Kidney (tissue), 14 donors: Measurements from ENCODE around the gene AKAP8. TPM values are rescaled to one million over a fixed set of nuclear protein-coding genes. Genes with fewer than 3 reads are reported as not detected.

Experiments
- DNase-seq, 5 donors: peaks; one replicate each; pipeline ENCODE4 v3.0.0-alpha.2; 2013 to 2020
- FAIRE-seq: peaks from 2 replicates; lab custom pipeline; 2012; peaks lifted over from hg19 to GRCh38; lab: Jason Lieb, UNC
- H3K27ac ChIP-seq, 2 donors: one replicate each; pipeline ENCODE4 v1.7.0; 2013; ENCODE audit warnings: low read depth in 2 of 2, low read length in 2 of 2, inconsistent platforms in 1 of 2
- H3K27me3 ChIP-seq: one replicate; pipeline ENCODE4 v1.7.1; 2013; ENCODE audit warnings: low read length, inconsistent platforms; ENCODE audit not compliant: control insufficient read depth, insufficient read depth
- H3K36me3 ChIP-seq, 3 donors: one replicate each; pipeline versions ENCODE4 v1.7.0 to v1.7.1; 2013; ENCODE audit warnings: low read length in 3 of 3, control low read depth in 1 of 3, inconsistent platforms in 1 of 3; ENCODE audit not compliant: insufficient read depth in 3 of 3, control insufficient read depth in 2 of 3
- H3K4me1 ChIP-seq, 3 donors: one replicate each; pipeline versions ENCODE4 v1.7.0 to v1.7.1; 2013; ENCODE audit warnings: low read length in 3 of 3, inconsistent platforms in 1 of 3, low read depth in 1 of 3; ENCODE audit not compliant: control insufficient read depth in 2 of 3, insufficient read depth in 2 of 3
- H3K4me3 ChIP-seq, 3 donors: one replicate each; pipeline versions ENCODE4 v1.7.0 to v1.8.1; 2013; ENCODE audit warnings: low read length in 3 of 3, control low read depth in 1 of 3, inconsistent platforms in 1 of 3
- H3K9ac ChIP-seq, 3 donors: one replicate each; pipeline versions ENCODE4 v1.7.0 to v1.7.1; 2013; ENCODE audit warnings: low read length in 3 of 3, control low read depth in 1 of 3, inconsistent platforms in 1 of 3
- H3K9me3 ChIP-seq, 3 donors: one replicate each; pipeline versions ENCODE4 v1.7.0 to v1.7.1; 2013; ENCODE audit warnings: low read length in 3 of 3, control low read depth in 1 of 3, inconsistent platforms in 1 of 3; ENCODE audit not compliant: control insufficient read depth in 2 of 3, insufficient read depth in 1 of 3
- CTCF ChIP-seq: IDR thresholded peaks from 3 replicates; pipeline ENCODE4 v1.5.1; 2012; ENCODE audit warnings: mild to moderate bottlenecking, moderate library complexity, borderline replicate concordance; ENCODE audit not compliant: insufficient read depth; ENCODE audit errors: extremely low read depth
- intact Hi-C: fragments of 100-400 bp; cut with DNase I; formaldehyde crosslinking; loops from one replicate; pipeline ENCODE4 v1.11.1; 2022
- polyA plus RNA-seq: library from polyadenylated mRNA; stranded (reverse); fragments of 350-450 nt; fragmentation: Illumina TruSeq; extraction: RNeasy Lipid Tissue Mini Kit (QIAGEN cat#74804); gene quantifications from one replicate; pipeline ENCODE4 v1.2.3, GENCODE V29; 2014; ENCODE audit warnings: low read depth, low replicate concordance; ENCODE audit not compliant: insufficient read depth
- total RNA-seq: library from RNA; stranded (reverse); fragmentation: NEBNext Ultra II Directional; extraction: Animal tissue kit (Norgen Biotek cat#: 25700); gene quantifications from one replicate; pipeline ENCODE4 v1.2.1, GENCODE V29; 2021
- donor health status: control.
- donor health status: control.
- donor health status: control.
- donor health status: control.
- donor health status: control.
- donor health status: DM: yes; HTN: yes; CAD: no.
- donor health status: Normal renal cell carcinoma (clear cell type).

Gene AKAP8
- total and polyA plus RNA-seq, 2 donors from 2014 or later: 11.5 to 60.2 TPM

- FAIRE-seq (no peak), DNase-seq (no peak)
- H3K4me3 ChIP-seq: no peak overlapping the region
- H3K9ac ChIP-seq: no peak overlapping the region
- H3K27ac ChIP-seq: no peak overlapping the region
- no peaks in the 10 kb centered on the region for H3K9me3 ChIP-seq
- no peak for TF ChIP-seq CTCF
- H3K4me1 ChIP-seq: peaks cover 0 to 2% (median 0%) of the 10 kb centered on the region in 3 donors
- intact Hi-C loops: no loop called here
- H3K27me3 ChIP-seq: no peaks in the 10 kb centered on the region
- H3K36me3 ChIP-seq: peaks cover 9 to 44% (median 42%) of the 10 kb centered on the region in 3 donors
Measured at GRCh38 chr19:15358918-15359317, 20.7 kb downstream of the AKAP8 start.

- H3K36me3 ChIP-seq: peaks cover 9 to 47% (median 42%) of the 10 kb centered on the region in 3 donors
Measured at GRCh38 chr19:15357906-15358305, 21.7 kb downstream of the AKAP8 start.

GRCh38 chr19:15354566-15355296 lies 24.9 kb downstream of the AKAP8 start:
- peaks cover 4 to 28% (median 25%) of the 10 kb centered on the region in 3 donors for H3K36me3 ChIP-seq
- intact Hi-C loops: no loop called here

More at GRCh38 chr19:15357906-15358305, 21.7 kb downstream of the AKAP8 start:
- H3K9ac ChIP-seq: no peak overlapping the region
- intact Hi-C loops: no loop called here
- H3K27ac ChIP-seq: no peak overlapping the region
- H3K4me1 ChIP-seq: peaks cover 0 to 2% (median 0%) of the 10 kb centered on the region in 3 donors
- H3K27me3 ChIP-seq: no peaks in the 10 kb centered on the region
- no peak overlapping the region for H3K4me3 ChIP-seq
- FAIRE-seq: no peak
- no peak for TF ChIP-seq CTCF
- DNase-seq: no peak
- H3K9me3 ChIP-seq: no peaks in the 10 kb centered on the region

More at GRCh38 chr19:15354566-15355296, 24.9 kb downstream of the AKAP8 start:
- FAIRE-seq (no peak), DNase-seq (no peak)
- H3K9ac ChIP-seq: no peak overlapping the region
- no peak overlapping the region for H3K27ac ChIP-seq
- H3K27me3 ChIP-seq: no peaks in the 10 kb centered on the region
- TF ChIP-seq CTCF: no peak
- H3K4me3 ChIP-seq: no peak overlapping the region
- H3K4me1 ChIP-seq: peaks cover 0 to 2% (median 0%) of the 10 kb centered on the region in 3 donors
- no peaks in the 10 kb centered on the region for H3K9me3 ChIP-seq
